Gastroesophageal sphincter (tissue), 3 donors: Measurements from ENCODE around the gene TPRA1.

Experiments
- POLR2A ChIP-seq, 2 donors: fragments of 450-650 bp; IDR thresholded peaks; one replicate each; pipeline ENCODE4 v1.6.1; 2017; ENCODE audit warnings: antibody characterized with exemption in 2 of 2, mild to moderate bottlenecking in 2 of 2, moderate library complexity in 1 of 2
- TF ChIP-seq, protein P1 (sequence below), 4 experiments: fragments of 200-600 bp in 2 of 4; fragments of 450-650 bp in 2 of 4; sonication (generic) in 1 of 4; IDR thresholded peaks; one replicate each; pipeline ENCODE4 v1.5.1; 2017 to 2019; ENCODE audit warnings: antibody characterized with exemption in 4 of 4, mild to moderate bottlenecking in 2 of 4, moderate library complexity in 2 of 4

DNA sequence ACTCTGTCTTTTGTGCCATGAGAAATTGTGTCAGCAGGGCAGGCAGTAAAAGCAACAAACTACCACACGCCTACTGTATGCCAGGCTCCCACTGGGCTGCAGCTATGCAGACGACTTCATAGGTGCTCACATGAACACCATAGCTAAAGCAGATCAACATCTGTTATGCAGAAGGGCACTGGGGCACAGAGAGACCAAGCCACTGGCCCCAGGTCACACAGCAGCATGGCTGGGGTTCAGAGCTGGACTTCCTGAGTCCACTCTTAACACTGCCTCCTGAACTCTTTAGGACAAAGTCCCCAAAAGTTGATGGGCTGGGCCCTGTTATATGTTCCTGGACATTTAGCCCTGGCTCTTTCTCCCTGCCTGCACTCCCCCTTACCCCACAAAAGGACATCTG lies 12.4 kb downstream of the TPRA1 start:
- TF ChIP-seq POLR2A (IDR thresholded peaks at IDR 0.05), result no peak
- TF ChIP-seq, protein P1, sequence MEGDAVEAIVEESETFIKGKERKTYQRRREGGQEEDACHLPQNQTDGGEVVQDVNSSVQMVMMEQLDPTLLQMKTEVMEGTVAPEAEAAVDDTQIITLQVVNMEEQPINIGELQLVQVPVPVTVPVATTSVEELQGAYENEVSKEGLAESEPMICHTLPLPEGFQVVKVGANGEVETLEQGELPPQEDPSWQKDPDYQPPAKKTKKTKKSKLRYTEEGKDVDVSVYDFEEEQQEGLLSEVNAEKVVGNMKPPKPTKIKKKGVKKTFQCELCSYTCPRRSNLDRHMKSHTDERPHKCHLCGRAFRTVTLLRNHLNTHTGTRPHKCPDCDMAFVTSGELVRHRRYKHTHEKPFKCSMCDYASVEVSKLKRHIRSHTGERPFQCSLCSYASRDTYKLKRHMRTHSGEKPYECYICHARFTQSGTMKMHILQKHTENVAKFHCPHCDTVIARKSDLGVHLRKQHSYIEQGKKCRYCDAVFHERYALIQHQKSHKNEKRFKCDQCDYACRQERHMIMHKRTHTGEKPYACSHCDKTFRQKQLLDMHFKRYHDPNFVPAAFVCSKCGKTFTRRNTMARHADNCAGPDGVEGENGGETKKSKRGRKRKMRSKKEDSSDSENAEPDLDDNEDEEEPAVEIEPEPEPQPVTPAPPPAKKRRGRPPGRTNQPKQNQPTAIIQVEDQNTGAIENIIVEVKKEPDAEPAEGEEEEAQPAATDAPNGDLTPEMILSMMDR (IDR thresholded peaks at IDR 0.05), result no peak
